ENCODE data around the gene LIN7B.

DNA sequence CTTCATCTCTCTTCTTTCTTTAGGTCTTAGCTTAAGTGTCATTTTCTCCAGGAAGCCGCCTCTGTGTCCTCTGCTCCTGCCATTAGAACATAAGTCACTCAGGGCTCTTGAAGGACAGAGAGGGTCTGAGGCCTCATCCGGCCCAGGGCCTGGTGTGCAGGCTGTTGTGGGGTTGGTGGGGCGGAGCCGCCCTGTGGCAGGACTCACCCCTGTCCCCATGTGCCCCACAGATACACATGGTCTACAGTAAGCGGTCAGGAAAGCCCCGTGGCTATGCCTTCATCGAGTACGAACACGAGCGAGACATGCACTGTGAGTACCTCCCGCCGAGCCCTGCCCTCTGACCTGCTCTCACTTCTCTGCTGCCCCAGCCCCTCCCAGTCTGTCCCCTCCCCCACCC lies 13.0 kb upstream of the LIN7B start:
- TF ChIP-seq POLR2A (IDR thresholded peaks at IDR 0.05) (no peak), CTCF (IDR thresholded peaks at IDR 0.05 in 4 of 5, conservative IDR thresholded peaks at IDR 0.05 in 1 of 5) (no peak)
